Right cardiac atrium (tissue), 5 donors: ENCODE data around the gene TSC1. TPM values are rescaled to one million over a fixed set of nuclear protein-coding genes. Genes with fewer than 3 reads are reported as not detected.
"Not testable (repeated sequence)": the region's sequence is repeated elsewhere in the genome, so short reads cannot be mapped to it uniquely, and the experiment has no call there.

Experiments
- ATAC-seq, 2 donors: fragments of 200-7000 bp; cut with Tn5 transposase; one replicate each; pipeline versions ENCODE4 v1.8.0 to v1.9.1; 2020; ENCODE audit warnings: moderate library complexity in 2 of 2, mild to moderate bottlenecking in 1 of 2
- DNase-seq, 3 donors: peaks; one replicate each; pipeline ENCODE4 v3.0.0-alpha.2; 2020
- H3K27ac ChIP-seq: one replicate; pipeline ENCODE4 v1.5.1; 2013; ENCODE audit warnings: mild to moderate bottlenecking, low read length, control low read depth, moderate library complexity
- H3K27me3 ChIP-seq: one replicate; pipeline ENCODE4 v1.6.1; 2013; ENCODE audit not compliant: control insufficient read depth, insufficient read depth
- H3K4me1 ChIP-seq: one replicate; pipeline ENCODE4 v1.6.1; 2013; ENCODE audit warnings: low read length; ENCODE audit not compliant: control insufficient read depth, insufficient read depth
- H3K4me3 ChIP-seq: one replicate; pipeline ENCODE4 v1.5.1; 2013; ENCODE audit warnings: low read length, control low read depth
- H3K9me3 ChIP-seq: one replicate; pipeline ENCODE4 v1.6.1; 2013; ENCODE audit warnings: low read length; ENCODE audit not compliant: control insufficient read depth
- WGBS: extraction: QIAGEN DNeasy Blood & Tissue Kit; methylation state at CpG from one replicate; pipeline ENCODE4 v1.1.7; 2013; 5-methylcytosine and 5-hydroxymethylcytosine counted together
- intact Hi-C, 4 donors: fragments of 100-400 bp; cut with DNase I; formaldehyde crosslinking; loops; one replicate each; pipeline versions ENCODE4 v1.11.0 to v1.14.0; 2022 to 2023
- long read RNA-seq, 4 donors: library from polyadenylated mRNA; unstranded; transcript quantifications; one replicate each; pipeline ENCODE4 v2.0.0, GENCODE V29; 2020 to 2021
- polyA plus RNA-seq: library from polyadenylated mRNA; stranded (reverse); fragments of 200-250 nt; gene quantifications from one replicate; pipeline ENCODE4 v1.2.3, GENCODE V29; 2013
- total RNA-seq, 4 donors: library from RNA; stranded (reverse); fragmentation: NEBNext Ultra II Directional; extraction: Animal tissue kit (Norgen Biotek cat#: 25700); gene quantifications; one replicate each; pipeline ENCODE4 v1.2.1, GENCODE V29; 2021
- donor health status: healthy with polysubstance abuse.
- donor health status: DM: no; HTN: yes; CAD: no.
- donor health status: DM: no; HTN: no; CAD: no.
- donor health status: DM: no; HTN: yes; CAD: no; lungs with severe emphysema.
- donor health status: DM: yes; HTN: yes; CAD: no.

TSC1 gene
- total RNA-seq: 10 to 100 TPM; 30.5 to 43.1 (median 38.6) TPM
- 15.7 TPM for polyA plus RNA-seq
- long read RNA-seq, donor 1, partial matches to known transcripts: 7 of 18 reads
- long read RNA-seq, donor 1, other reads (novel, unspliced or antisense): 9 of 18 reads
- long read RNA-seq, donor 2, partial matches to known transcripts: 0 of 5 reads
- long read RNA-seq, donor 2, other reads (novel, unspliced or antisense): 4 of 5 reads
- long read RNA-seq, donor 3, full-length matches to known transcripts: 2 of 42 reads
- long read RNA-seq, donor 3, partial matches to known transcripts: 18 of 42 reads
- long read RNA-seq, donor 3, other reads (novel, unspliced or antisense): 22 of 42 reads
- long read RNA-seq, donor 4, partial matches to known transcripts: 2 of 12 reads
- long read RNA-seq, donor 4, other reads (novel, unspliced or antisense): 8 of 12 reads

GRCh38 chr9:132944294-132945185 lies at the start of gene TSC1:
Gene TSC1, minus strand, starts transcription at chr9:132944616. Its CDS starts 15,744 bp downstream, at chr9:132928872.
- intact Hi-C loops: no loop called here
- H3K4me3 ChIP-seq: peak within 1 kb of the TSS; percentile 87
- under 1% methylated on average over 72 of the region's 72 CpGs for WGBS
- no peaks in the 10 kb centered on the region for H3K27me3 ChIP-seq
- no peaks in the 10 kb centered on the region for H3K9me3 ChIP-seq
- DNase-seq (peak; percentile 97 to 100 (median 99)), ATAC-seq (peak; percentile 96)
- peaks cover 5% of the 10 kb centered on the region for H3K4me1 ChIP-seq
- peak within 1 kb of the TSS; percentile 99 for H3K27ac ChIP-seq

GRCh38 chr9:132993511-132993939 lies 49.1 kb upstream of the TSC1 start:
- no peak for DNase-seq
- ATAC-seq: no peak
- Histone ChIP-seq H3K4me1 (no peaks in the 10 kb centered on the region), H3K9me3 (no peaks in the 10 kb centered on the region), H3K4me3 (no peak overlapping the region), H3K27me3 (no peaks in the 10 kb centered on the region), H3K27ac (no peak overlapping the region)
- intact Hi-C loops: no loop called here
- WGBS: 67% methylated on average over 14 of the region's 14 CpGs

GRCh38 chr9:132991351-132992300 lies 47.2 kb upstream of the TSC1 start:
- no peak overlapping the region for H3K4me3 ChIP-seq
- H3K4me1 ChIP-seq: no peaks in the 10 kb centered on the region
- intact Hi-C loops: no loop called here
- WGBS: 38% methylated on average over 16 of the region's 16 CpGs
- ATAC-seq (no peak), DNase-seq (no peak)
- H3K27ac ChIP-seq: no peak overlapping the region
- H3K27me3 ChIP-seq: no peaks in the 10 kb centered on the region
- H3K9me3 ChIP-seq: no peaks in the 10 kb centered on the region

- Histone ChIP-seq H3K4me3 (no peak overlapping the region), H3K27ac (no peak overlapping the region), H3K9me3 (no peaks in the 10 kb centered on the region), H3K27me3 (no peaks in the 10 kb centered on the region), H3K4me1 (no peaks in the 10 kb centered on the region)
- DNase-seq (no peak), ATAC-seq (no peak)
- WGBS: 92% methylated on average over 14 of the region's 14 CpGs
- intact Hi-C loops: no loop called here
Observed at GRCh38 chr9:132990781-132991180, 46.4 kb upstream of the TSC1 start.

GRCh38 chr9:132989998-132990557 lies 45.7 kb upstream of the TSC1 start:
- H3K27me3 ChIP-seq: not testable (repeated sequence)
- 73% methylated on average over 4 of the region's 4 CpGs for WGBS

GRCh38 chr9:132989414-132989996 lies 45.1 kb upstream of the TSC1 start:
- intact Hi-C loops: no loop called here
- Histone ChIP-seq H3K4me3 (no peak overlapping the region), H3K27ac (no peak overlapping the region), H3K9me3 (no peaks in the 10 kb centered on the region), H3K27me3 (no peaks in the 10 kb centered on the region), H3K4me1 (no peaks in the 10 kb centered on the region)
- no peak for ATAC-seq
- no peak for DNase-seq
- 88% methylated on average over 23 of the region's 23 CpGs for WGBS

More at GRCh38 chr9:132989998-132990557, 45.7 kb upstream of the TSC1 start:
- H3K4me1 ChIP-seq, H3K9me3 ChIP-seq, H3K4me3 ChIP-seq, ATAC-seq, H3K27ac ChIP-seq, DNase-seq, intact Hi-C loops: not testable (repeated sequence)

- DNase-seq (no peak), ATAC-seq (no peak)
- Histone ChIP-seq H3K9me3 (no peaks in the 10 kb centered on the region), H3K27ac (no peak overlapping the region), H3K4me1 (no peaks in the 10 kb centered on the region), H3K27me3 (no peaks in the 10 kb centered on the region), H3K4me3 (no peak overlapping the region)
- intact Hi-C loops: no loop called here
- WGBS: 92% methylated on average over 13 of the region's 13 CpGs
Observed at GRCh38 chr9:132989014-132989310, 44.5 kb upstream of the TSC1 start.

GRCh38 chr9:132988244-132989013 lies 44.0 kb upstream of the TSC1 start:
- intact Hi-C loops: no loop called here
- Histone ChIP-seq H3K4me3 (no peak overlapping the region), H3K27me3 (no peaks in the 10 kb centered on the region), H3K4me1 (no peaks in the 10 kb centered on the region), H3K27ac (no peak overlapping the region), H3K9me3 (no peaks in the 10 kb centered on the region)
- WGBS: 81% methylated on average over 14 of the region's 14 CpGs
- ATAC-seq (no peak), DNase-seq (no peak)

GRCh38 chr9:132986640-132987620 lies 42.5 kb upstream of the TSC1 start:
- intact Hi-C loops: no loop called here
- H3K4me3 ChIP-seq: no peak overlapping the region
- no peak overlapping the region for H3K27ac ChIP-seq
- H3K4me1 ChIP-seq: peaks cover 2% of the 10 kb centered on the region
- ATAC-seq (peak in 1 of 2 donors; percentile 39), DNase-seq (no peak)
- H3K27me3 ChIP-seq: no peaks in the 10 kb centered on the region
- 50% methylated on average over 26 of the region's 26 CpGs for WGBS
- no peaks in the 10 kb centered on the region for H3K9me3 ChIP-seq
